Adrenal gland (tissue), 5 donors: ENCODE results near the gene IL10.

Experiments used
- CTCF ChIP-seq, 6 experiments: fragments of 450-650 bp in 4 of 6; fragments of 200-600 bp in 2 of 6; sonication (generic) in 1 of 6; IDR thresholded peaks; 1 replicate in 5 of 6; 2 replicates in 1 of 6; pipeline versions ENCODE4 v1.5.1 to v1.8.0; 2016 to 2021; ENCODE audit warnings: antibody characterized with exemption in 6 of 6, mild to moderate bottlenecking in 2 of 6, moderate library complexity in 1 of 6
- POLR2A ChIP-seq, 2 donors: fragments of 450-650 bp; IDR thresholded peaks; one replicate each; pipeline ENCODE4 v1.6.1; 2017; ENCODE audit warnings: antibody characterized with exemption in 2 of 2, mild to moderate bottlenecking in 2 of 2, moderate library complexity in 1 of 2
- donor health status: DM: no; HTN: no; CAD: no.

- TF ChIP-seq CTCF (IDR thresholded peaks at IDR 0.05) (no peak), POLR2A (IDR thresholded peaks at IDR 0.05) (no peak)
Observed at GRCh38 chr1:206721454-206721853, 50.8 kb downstream of the IL10 start.
